Sigmoid colon (tissue), 3 donors: ENCODE measurements around the gene PMS1.
"Not testable (repeated sequence)": the region's sequence is repeated elsewhere in the genome, so short reads cannot be mapped to it uniquely, and the experiment has no call there.

Experiments used
- CTCF ChIP-seq, 4 experiments: fragments of 450-650 bp in 3 of 4; fragments of 200-600 bp in 1 of 4; IDR thresholded peaks; one replicate each; pipeline ENCODE4 v1.5.1; 2016 to 2019; ENCODE audit warnings: antibody characterized with exemption in 4 of 4, mild to moderate bottlenecking in 3 of 4, moderate library complexity in 2 of 4
- POLR2A ChIP-seq, 2 donors: fragments of 450-650 bp; IDR thresholded peaks; one replicate each; pipeline ENCODE4 v1.6.1; 2016; ENCODE audit warnings: antibody characterized with exemption in 2 of 2, mild to moderate bottlenecking in 2 of 2, moderate library complexity in 2 of 2

- TF ChIP-seq POLR2A, CTCF (IDR thresholded peaks at IDR 0.05): not testable (repeated sequence)
These were observed 108.5 kb downstream of the PMS1 start for GRCh38 chr2:189892546-189893294.
